HG03521 (cell line): Measurements from ENCODE around the gene NR1I2.
A peak's percentile ranks its signal among the peaks of the same experiment; 100 is the strongest.

Experiments used
- ATAC-seq: cut with Tn5 transposase; IDR thresholded peaks from one replicate; pipeline ENCODE4 v1.9.1; 2021; ENCODE audit warnings: mild to moderate bottlenecking, moderate library complexity; ENCODE audit not compliant: unreplicated experiment

The NR1I2 gene

GRCh38 chr3:119778811-119779210 lies 3.1 kb upstream of the NR1I2 start:
- no peak for ATAC-seq

- peak; percentile 64 for ATAC-seq
Measured at GRCh38 chr3:119779731-119780383, 2.0 kb upstream of the NR1I2 start.

DNA sequence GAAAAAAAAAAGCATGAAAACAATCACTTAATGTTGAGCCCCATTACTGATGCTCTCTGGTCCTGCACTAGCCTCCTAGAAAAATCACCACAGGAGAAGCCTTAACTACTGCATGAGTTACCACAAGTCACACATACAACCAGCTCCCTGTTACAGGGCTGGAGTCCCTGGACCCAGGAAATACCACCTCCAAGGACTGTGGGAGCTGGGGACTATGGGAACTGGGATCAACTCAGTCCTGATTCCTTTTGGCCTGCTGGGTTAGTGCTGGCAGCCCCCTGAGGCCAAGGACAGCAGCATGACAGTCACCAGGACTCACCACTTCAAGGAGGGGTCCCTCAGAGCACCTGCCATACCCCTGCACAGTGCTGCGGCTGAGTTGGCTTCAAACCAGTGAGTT lies 559 bp downstream of the NR1I2 start:
- no peak for ATAC-seq

GRCh38 chr3:119783255-119783654 lies 1.4 kb downstream of the NR1I2 start:
- no peak for ATAC-seq

- ATAC-seq: no peak
Measured at GRCh38 chr3:119783883-119784282, 2.0 kb downstream of the NR1I2 start.

- ATAC-seq: no peak
Measured at GRCh38 chr3:119786409-119786808, 4.5 kb downstream of the NR1I2 start.

GRCh38 chr3:119790369-119790768 lies 8.5 kb downstream of the NR1I2 start:
- no peak for ATAC-seq

- no peak for ATAC-seq
Measured at GRCh38 chr3:119792270-119792669, 10.4 kb downstream of the NR1I2 start.

DNA sequence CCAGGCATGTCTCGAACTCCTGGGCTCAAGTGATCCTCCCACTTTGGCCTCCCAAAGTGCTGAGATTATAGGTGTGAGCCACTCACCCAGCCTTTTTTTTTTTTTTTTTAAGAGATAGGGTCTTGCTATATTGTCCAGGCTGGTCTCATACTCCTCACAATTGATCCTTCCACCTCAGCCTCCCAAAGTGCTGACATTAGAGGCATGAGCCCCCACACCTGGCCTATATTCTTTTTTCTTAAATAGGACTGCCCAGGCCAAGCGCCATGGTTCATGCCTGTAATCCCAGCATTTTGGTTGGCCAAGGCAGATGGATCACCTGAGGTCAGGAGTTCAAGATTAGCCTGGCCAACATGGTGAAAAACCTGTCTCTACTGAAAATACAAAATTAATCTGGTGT lies 12.5 kb downstream of the NR1I2 start:
- no peak for ATAC-seq

DNA sequence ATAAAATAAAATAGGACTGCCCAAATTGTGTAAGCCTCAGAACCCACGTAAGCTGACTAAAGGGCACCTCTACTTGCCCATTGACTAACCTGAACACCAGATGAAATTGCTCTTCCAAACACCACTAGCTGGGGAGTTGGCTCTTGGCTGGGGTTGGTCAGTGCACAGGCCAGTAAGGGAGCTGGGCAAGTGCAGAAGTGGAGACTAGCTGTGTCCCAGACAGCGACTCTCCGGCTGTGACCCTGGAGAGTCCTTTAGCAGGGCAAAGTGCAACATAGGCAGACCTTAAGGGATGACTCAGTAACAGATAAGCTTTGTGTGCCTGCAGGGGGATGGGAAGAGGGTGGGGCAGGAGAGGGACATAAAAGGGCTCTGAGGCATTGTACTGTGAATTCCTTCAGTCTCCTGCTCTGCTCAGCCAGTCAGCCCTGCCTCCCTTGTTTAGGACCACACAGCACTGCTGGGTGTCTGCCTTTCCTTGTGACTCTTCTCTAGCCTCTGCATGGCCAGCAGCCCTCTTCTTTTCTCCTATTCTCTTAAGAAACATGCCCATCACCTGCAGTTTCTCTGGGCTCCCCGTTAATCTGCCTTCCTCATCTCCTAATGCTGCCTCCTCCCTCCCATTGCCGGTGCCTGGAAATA lies 13.2 kb downstream of the NR1I2 start:
- no peak for ATAC-seq

DNA sequence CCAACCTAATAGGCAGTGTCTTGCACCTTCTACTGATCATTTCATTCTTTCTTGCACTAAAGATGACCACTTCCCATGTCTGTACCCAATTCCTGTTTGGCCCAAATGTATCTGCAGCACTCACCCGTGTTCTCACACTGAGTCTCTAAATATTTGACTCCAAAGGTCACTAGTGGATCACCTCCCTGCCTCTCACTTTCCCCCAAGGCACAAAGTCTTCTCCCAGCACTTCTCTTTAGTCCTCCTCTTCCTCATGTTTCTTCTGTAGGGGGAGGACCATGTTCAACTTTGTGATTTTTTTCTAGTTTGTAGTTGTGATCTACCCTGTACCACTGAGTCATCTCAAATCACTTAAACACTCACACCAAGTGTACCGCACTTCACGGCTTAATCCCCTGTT lies 13.9 kb downstream of the NR1I2 start:
- no peak for ATAC-seq

- ATAC-seq: no peak
Measured at GRCh38 chr3:119796368-119796767, 14.5 kb downstream of the NR1I2 start.

- no peak for ATAC-seq
Measured at GRCh38 chr3:119796785-119797184, 14.9 kb downstream of the NR1I2 start.

DNA sequence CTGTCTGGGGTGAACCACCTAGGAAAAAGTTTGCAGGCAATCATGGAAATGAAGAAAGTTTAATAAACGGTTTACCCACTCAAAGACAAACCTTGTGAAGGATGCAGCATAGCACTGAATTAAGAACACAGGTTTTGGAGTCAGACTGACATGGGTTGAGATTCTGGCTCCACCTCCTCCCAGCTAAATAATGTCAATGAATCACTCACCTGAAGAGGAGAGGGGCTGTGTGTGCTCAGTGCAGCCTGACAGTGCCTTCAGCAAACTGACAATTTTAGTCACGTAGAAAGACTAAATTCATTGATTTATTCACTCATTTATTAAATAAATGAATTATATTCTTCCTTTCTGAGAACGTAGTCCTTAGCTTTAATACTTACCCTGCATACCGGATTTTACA lies 18.9 kb downstream of the NR1I2 start:
- ATAC-seq: no peak

- ATAC-seq: no peak
Measured at GRCh38 chr3:119808244-119808643, 26.3 kb downstream of the NR1I2 start.

GRCh38 chr3:119808843-119809242 lies 26.9 kb downstream of the NR1I2 start:
- no peak for ATAC-seq

GRCh38 chr3:119809249-119810017 lies 27.5 kb downstream of the NR1I2 start:
- peak; percentile 28 for ATAC-seq

DNA sequence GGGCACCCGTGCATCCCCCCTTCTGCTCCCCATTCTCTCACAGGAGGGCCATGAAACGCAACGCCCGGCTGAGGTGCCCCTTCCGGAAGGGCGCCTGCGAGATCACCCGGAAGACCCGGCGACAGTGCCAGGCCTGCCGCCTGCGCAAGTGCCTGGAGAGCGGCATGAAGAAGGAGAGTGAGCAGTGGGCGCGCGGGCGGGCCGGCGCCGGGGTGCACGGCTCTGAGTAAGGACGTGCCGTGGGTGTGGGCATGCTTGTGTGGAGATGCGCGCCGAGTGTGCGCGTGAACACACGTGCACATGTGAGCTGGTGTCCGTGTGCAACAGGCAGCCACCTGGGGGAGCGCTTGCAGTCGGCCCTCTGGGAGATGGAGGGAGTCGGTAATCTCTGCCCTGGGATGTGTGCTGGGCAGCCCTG lies 28.1 kb downstream of the NR1I2 start:
- ATAC-seq: peak; percentile 71

- no peak for ATAC-seq
Measured at GRCh38 chr3:119812491-119813058, 30.7 kb downstream of the NR1I2 start.

DNA sequence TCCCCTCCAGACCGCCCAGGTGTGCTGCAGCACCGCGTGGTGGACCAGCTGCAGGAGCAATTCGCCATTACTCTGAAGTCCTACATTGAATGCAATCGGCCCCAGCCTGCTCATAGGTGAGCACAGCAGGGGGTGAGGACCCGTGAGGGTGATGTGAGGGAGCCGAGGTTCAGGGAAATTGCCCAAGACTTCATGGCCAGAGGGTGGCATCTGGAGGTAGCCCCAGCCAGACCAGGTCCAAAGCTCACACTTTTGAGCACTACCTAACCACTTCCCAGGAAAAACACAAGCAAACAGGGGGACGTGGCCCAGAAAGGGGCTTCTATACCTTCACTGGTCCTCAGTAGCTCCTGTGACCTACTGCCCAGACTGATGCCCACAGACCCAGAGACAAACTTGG lies 33.8 kb downstream of the NR1I2 start:
- no peak for ATAC-seq

DNA sequence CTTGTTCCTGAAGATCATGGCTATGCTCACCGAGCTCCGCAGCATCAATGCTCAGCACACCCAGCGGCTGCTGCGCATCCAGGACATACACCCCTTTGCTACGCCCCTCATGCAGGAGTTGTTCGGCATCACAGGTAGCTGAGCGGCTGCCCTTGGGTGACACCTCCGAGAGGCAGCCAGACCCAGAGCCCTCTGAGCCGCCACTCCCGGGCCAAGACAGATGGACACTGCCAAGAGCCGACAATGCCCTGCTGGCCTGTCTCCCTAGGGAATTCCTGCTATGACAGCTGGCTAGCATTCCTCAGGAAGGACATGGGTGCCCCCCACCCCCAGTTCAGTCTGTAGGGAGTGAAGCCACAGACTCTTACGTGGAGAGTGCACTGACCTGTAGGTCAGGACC lies 35.2 kb downstream of the NR1I2 start:
- ATAC-seq: no peak
